KOPT-K1 (cell line): ENCODE measurements around the gene WNK4.
A peak's percentile ranks its signal among the peaks of the same experiment; 100 is the strongest.

ENCODE experiments used
- H3K27ac ChIP-seq: fragments of 200-600 bp; sonication (generic); 2 replicates; pipeline ENCODE4 v1.5.1; 2016; ENCODE audit warnings: antibody characterized with exemption, mild to moderate bottlenecking, low read depth, low read length; ENCODE audit not compliant: poor library complexity, severe bottlenecking
- H3K36me3 ChIP-seq: fragments of 200-600 bp; sonication (generic); 2 replicates; pipeline ENCODE4 v1.5.1; 2017; ENCODE audit warnings: antibody characterized with exemption, mild to moderate bottlenecking, low read length, moderate library complexity; ENCODE audit not compliant: insufficient read depth
- H3K9me3 ChIP-seq: fragments of 200-600 bp; sonication (generic); 2 replicates; pipeline ENCODE4 v1.5.1; 2017; ENCODE audit warnings: antibody characterized with exemption, low read length, mild to moderate bottlenecking; ENCODE audit not compliant: insufficient read depth, poor library complexity, severe bottlenecking

Gene WNK4

GRCh38 chr17:42832934-42833766, 52.7 kb downstream of the WNK4 start, which contains the start of gene PSME3:
Gene PSME3 (plus strand): TSS chr17:42833397. CDS start chr17:42833632, 235 bp downstream.
- Histone ChIP-seq H3K9me3 (no peaks in the 10 kb centered on the region), H3K27ac (peak within 1 kb of the TSS; percentile 70), H3K36me3 (peaks cover 30% of the 10 kb centered on the region)

GRCh38 chr17:42833767-42834422, 53.5 kb downstream of the WNK4 start:
- peaks cover 38% of the 10 kb centered on the region for H3K36me3 ChIP-seq
- H3K9me3 ChIP-seq = no peaks in the 10 kb centered on the region
- H3K27ac ChIP-seq = peak overlapping the region; percentile 70

- no peak overlapping the region for H3K27ac ChIP-seq
- peaks cover 55% of the 10 kb centered on the region for H3K36me3 ChIP-seq
- H3K9me3 ChIP-seq = no peaks in the 10 kb centered on the region
Measured at GRCh38 chr17:42835732-42836131, 55.3 kb downstream of the WNK4 start.

GRCh38 chr17:42841975-42842685, 61.7 kb downstream of the WNK4 start:
- Histone ChIP-seq H3K27ac (no peak overlapping the region), H3K9me3 (no peaks in the 10 kb centered on the region), H3K36me3 (peaks cover 88% of the 10 kb centered on the region)

GRCh38 chr17:42843358-42843934, 63.0 kb downstream of the WNK4 start:
- Histone ChIP-seq H3K9me3 (no peaks in the 10 kb centered on the region), H3K36me3 (peaks cover 75% of the 10 kb centered on the region), H3K27ac (no peak overlapping the region)

- Histone ChIP-seq H3K9me3 (no peaks in the 10 kb centered on the region), H3K27ac (no peak within 1 kb of the TSS), H3K36me3 (peaks cover 67% of the 10 kb centered on the region)
Measured at GRCh38 chr17:42844271-42844670, 63.9 kb downstream of the WNK4 start, which contains the start of gene AOC2. Gene AOC2 (plus strand): TSS chr17:42844580. CDS start chr17:42844627, 47 bp downstream.

GRCh38 chr17:42844761-42845555, 64.5 kb downstream of the WNK4 start:
- peaks cover 60% of the 10 kb centered on the region for H3K36me3 ChIP-seq
- H3K27ac ChIP-seq = no peak overlapping the region
- H3K9me3 ChIP-seq = no peaks in the 10 kb centered on the region

- H3K27ac ChIP-seq = no peak overlapping the region
- H3K9me3 ChIP-seq = no peaks in the 10 kb centered on the region
- peaks cover 55% of the 10 kb centered on the region for H3K36me3 ChIP-seq
Measured at GRCh38 chr17:42845556-42845917, 65.1 kb downstream of the WNK4 start.

GRCh38 chr17:42845918-42846593, 65.6 kb downstream of the WNK4 start:
- peaks cover 50% of the 10 kb centered on the region for H3K36me3 ChIP-seq

More at GRCh38 chr17:42845918-42846593, 65.6 kb downstream of the WNK4 start:
- Histone ChIP-seq H3K9me3 (no peaks in the 10 kb centered on the region), H3K27ac (no peak overlapping the region)
